GM12878 (cell line): ENCODE results near the gene PPP1R3G.

Experiments used
- EZH2 ChIP-seq: IDR thresholded peaks from 2 replicates; pipeline ENCODE4 v1.6.1; 2012; ENCODE audit warnings: low read depth, mild to moderate bottlenecking, control low read depth, inconsistent platforms, low read length, borderline replicate concordance; ENCODE audit not compliant: control insufficient read depth
- HDAC2 ChIP-seq: fragments of 200-600 bp; sonication (generic); IDR thresholded peaks from 2 replicates; pipeline ENCODE4 v1.6.1; 2017
- NR2F1 ChIP-seq: fragments of 450-650 bp; conservative IDR thresholded peaks from 2 replicates; pipeline ENCODE4 v1.6.1; 2017; ENCODE audit warnings: mild to moderate bottlenecking

- TF ChIP-seq EZH2 = no peak
- TF ChIP-seq NR2F1 = no peak
- TF ChIP-seq HDAC2 = no peak
Observed at GRCh38 chr6:5084781-5085647, at the start of gene PPP1R3G.
